Suppressor macrophage treated with lipopolysaccharide for 1 hour (primary cell): ENCODE data around the gene BCL2L1.

Experiments
- DNase-seq, 3 donors: peaks; one replicate each; pipeline ENCODE4 v3.0.0-alpha.2; 2020 to 2022

The BCL2L1 gene

DNA sequence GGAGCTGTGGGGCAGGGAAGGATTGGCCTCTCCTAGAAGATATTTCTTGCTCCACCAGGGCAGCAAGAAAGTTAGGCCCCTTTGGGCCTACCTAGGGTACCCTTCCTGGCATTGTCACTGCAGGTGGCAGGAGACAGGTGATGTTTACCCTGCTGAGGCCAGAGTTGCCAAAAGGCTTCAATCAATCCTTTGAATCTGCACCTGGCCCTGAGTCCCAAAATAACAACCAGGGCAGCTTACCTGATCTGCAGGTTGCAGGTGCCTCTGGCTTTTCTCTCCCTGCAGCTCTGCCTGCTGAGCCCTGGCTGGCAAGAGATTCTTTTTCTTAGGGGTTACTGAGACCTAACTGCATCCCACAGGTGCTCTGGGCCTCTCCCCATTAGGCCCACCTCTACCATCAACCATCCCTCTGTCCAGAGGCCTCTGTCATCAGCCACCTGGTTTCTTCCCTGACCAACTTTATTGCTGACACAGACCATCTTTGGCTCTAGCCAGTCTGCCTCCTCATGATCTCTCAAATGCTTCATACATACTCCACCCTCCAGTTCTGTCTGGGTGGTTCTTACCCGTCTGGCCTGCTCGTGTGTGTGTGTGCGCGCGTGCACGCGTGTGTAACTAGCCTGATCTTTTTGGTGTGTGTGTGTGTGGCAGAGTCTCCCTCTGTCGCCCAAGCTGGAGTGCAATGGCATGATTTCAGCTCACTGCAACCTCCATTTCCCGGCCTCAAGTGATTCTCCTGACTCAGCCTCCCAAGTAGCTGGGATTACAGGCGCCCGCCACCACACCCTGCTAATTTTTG is 13.7 kb downstream of the BCL2L1 start:
- no peak for DNase-seq

DNA sequence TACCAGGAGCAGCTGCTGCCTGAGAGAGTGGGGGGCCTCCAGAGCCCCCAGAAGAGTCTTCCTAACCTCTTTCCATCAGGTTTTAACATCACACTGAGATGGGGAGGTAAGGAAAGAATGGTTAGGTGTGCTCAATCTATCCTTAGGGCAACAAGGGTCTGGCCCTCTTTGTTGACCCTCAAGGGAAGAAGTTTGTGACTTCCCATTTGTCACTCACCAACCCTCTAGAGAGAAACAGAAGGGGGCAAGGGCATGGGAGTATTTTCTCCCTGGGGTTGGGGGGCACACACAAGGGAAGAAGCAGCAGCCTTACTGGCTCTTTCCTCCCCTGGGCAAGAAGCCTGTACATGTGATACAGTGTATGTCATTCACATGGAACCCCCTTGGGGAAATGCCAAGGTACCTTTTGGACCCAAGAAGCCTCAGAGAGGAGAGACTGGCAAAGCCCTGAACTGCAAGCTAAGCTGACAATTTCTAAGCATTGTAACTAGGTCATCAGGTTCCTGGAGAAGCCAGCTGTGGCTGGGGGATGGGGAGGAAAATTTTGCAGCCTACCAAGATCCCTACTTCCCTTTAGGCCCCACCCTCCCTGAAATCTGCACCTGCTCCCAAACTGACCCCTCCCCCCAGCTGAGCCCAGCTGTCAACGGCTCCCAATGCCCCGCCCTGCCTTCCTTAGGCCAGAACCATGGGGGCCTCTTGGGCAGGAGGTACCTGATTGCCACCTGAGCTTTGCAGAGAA is 14.5 kb downstream of the BCL2L1 start:
- DNase-seq = peak in 2 of 3 donors; percentile 33 to 51

DNA sequence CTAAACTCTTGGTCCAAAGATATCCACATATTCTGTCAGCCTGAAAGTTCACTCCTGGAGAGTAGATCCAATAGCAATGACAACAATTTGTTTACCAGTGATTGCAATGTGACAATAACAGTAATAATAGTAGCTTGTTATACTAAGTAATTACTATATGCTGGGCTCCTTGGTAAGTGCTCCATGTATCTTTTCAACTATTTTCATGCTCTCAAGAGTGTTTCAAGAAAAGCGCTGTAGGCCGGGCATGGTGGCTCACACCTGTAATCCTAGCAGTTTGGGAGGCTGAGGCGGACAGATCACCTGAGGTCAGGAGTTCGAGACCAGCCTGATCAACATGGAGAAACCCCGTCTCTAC is 15.4 kb downstream of the BCL2L1 start:
- no peak for DNase-seq

GRCh38 chr20:31706607-31707257 is 15.9 kb downstream of the BCL2L1 start:
- peak; percentile 44 to 52 (median 51) for DNase-seq

GRCh38 chr20:31705598-31706597 is 16.8 kb downstream of the BCL2L1 start:
- peak; percentile 48 to 63 (median 63) for DNase-seq

- DNase-seq = no peak
Measured at GRCh38 chr20:31705191-31705590, 17.5 kb downstream of the BCL2L1 start.

DNA sequence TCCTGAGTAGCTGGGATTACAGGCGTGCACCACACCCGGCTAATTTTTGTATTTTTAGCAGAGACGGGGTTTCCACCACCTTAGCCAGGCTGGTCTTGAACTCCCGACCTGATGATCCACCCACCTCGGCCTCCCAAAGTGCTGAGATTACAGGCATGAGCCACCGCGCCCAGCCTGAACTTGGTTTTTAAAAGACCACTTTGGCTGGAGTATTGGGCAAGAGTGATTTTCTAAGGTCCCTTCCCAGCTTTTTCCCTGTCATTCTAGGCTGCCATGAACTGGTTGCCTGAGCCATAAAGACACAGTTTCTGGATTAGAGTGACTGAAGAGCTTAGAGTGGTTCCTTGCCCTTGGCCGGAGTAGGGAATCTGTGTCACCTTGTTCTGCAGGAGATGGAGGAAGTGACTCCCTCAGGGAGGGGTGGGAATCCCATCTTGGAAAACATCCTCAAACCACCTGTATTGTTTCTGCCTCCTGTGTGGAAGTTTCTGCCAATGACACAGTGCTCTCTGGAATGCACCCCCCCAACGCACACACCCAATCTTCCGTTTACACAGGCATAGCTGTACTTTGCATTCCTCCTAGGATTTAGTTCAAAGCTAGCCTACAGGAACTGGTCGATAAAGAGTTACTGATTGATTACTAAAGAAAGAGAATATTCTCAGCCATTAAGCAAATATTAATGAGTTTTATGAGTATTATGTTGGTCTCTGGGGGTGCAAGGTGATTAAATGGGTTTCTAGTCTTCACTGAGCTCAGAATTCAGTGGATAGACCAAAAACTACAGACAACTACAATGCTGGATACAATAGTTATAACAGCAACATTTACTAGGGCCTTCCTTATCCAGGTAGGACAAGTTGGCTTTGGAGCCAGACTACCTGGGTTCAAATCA is 18.2 kb downstream of the BCL2L1 start:
- no peak for DNase-seq

DNA sequence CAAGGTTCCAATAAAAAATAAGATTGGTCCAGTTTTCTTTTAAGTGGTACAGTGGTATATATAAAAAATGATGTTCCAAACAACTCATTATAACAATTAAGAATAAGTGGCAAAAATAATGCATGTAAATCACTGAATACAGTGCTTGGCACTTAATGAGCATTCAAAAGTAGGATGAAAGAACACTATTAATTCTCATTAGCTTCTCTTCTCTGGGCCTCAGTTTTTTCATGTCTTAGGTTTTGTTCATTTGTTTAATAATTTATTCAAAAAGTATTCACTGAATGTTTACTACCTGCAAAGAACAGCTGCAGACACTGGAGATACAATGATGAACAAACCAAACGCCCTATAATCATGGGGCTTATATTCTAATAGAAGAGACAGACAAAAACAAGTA is 21.1 kb downstream of the BCL2L1 start:
- DNase-seq = no peak

GRCh38 chr20:31700747-31701146 is 21.9 kb downstream of the BCL2L1 start:
- no peak for DNase-seq

GRCh38 chr20:31699801-31700728 is 22.6 kb downstream of the BCL2L1 start:
- DNase-seq = no peak

DNA sequence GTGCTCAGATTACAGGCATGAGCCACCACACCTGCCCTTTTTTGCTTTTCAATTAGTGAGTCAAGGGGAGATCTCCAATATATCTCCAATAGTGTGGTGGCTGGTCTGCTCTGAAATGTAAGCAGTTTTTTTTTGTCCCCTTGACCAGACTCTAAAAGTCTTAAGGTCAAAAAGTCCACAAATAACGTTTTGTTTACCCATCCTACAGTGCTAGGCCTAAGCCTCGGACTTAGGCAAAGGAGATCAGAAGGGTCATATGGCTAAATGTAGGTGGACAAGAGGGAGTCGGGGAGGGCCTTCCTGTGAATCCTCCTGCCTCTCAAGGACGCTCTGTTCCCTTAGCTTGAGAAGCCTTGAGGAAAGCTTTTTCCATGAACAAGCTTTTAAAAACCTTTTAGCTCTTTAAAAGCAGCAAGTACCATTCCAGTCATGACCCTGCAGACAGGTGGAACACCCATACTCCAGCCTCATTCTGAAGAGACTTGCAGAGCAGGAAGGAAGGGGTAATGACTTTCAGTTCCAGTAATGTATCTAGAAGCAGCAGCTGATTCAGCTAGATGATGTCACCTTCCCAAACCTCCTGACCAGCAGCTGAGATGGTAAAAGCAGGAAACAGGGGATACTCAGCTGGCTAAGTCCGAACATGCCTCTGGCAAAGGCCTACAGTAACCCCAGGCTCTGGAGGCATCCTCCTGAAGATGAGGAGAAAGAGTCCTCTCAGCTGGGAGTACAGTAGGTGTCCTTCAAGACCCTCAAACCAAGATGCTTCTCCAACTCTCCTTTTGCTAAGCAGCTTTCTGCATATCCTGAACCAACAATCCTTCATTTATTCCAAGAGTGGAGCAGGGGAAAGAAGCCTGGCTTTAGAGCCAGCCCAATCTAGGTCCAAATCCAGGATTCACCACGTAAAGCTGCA is 23.6 kb downstream of the BCL2L1 start:
- DNase-seq = peak; percentile 89 to 95 (median 93)

DNA sequence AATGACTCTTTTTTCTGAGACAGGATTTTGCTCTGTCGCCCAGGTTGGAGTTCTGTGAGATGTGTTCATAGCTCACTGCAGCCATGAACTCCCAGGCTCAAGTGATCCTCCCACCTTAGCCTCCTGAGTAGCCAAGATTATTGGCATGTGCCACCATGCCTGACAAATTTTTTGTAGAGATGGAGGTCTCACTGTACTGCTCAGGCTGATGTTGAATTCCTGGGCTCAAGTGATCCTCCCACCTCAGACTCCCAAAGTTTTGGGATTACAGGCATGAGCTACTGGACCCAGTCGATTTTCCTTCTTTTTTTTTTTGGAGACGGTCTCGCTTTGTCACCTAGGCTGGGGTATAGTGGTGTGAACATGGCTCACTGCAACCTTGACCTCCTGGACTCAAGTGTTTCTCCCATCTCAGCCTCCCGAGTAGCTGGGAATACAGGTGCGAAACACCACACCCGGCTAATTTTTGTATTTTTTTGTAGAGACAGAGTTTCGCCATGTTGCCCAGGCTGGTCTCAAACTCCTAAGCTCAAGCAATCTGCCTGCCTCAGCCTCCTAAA is 24.3 kb downstream of the BCL2L1 start:
- no peak for DNase-seq

- DNase-seq = peak; percentile 85 to 93 (median 87)
Measured at GRCh38 chr20:31695849-31696804, 26.5 kb downstream of the BCL2L1 start.

DNA sequence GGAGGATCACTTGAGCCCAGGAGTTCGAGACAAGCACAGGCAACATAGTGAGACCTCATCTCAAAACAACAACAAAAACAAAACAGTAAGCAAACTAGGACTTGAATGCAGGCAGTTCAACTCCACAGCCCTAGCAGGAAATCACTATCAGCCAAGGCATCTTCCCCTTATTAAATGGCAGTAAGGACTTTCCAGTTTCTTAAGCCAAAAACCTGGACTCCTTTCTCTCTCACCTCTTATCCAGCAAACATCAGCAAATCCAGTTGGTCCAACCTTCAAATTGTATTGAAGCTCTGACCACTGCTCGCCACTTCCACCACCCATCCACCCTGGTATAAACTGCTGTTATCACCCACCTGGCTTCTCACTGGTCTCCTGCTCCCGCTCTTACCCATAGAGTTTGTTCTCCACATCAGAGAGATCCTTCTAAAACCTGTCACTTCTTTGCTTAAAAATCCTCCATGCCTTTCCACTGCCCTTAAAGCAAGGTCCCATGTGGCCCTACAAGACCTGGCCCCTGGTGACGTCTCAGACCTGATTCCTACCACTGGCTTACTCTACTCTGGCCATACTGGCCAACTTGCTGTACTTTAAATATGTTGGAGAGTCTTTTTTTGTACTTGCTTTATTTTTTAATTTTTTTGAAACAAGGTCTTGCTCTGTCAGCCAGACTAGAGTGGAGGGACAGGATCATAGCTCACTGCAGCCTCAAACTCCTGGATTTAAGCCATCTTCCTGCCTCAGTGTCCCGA is 27.6 kb downstream of the BCL2L1 start:
- no peak for DNase-seq

GRCh38 chr20:31693987-31694661 is 28.5 kb downstream of the BCL2L1 start:
- DNase-seq = no peak

GRCh38 chr20:31693402-31693801 is 29.3 kb downstream of the BCL2L1 start:
- DNase-seq = no peak
